HG03103 (cell line): ENCODE measurements around the gene CCDC102B.

ENCODE experiments used
- ATAC-seq: cut with Tn5 transposase; IDR thresholded peaks from one replicate; pipeline ENCODE4 v1.9.1; 2021; ENCODE audit warnings: low read depth; ENCODE audit not compliant: unreplicated experiment

CCDC102B gene

DNA sequence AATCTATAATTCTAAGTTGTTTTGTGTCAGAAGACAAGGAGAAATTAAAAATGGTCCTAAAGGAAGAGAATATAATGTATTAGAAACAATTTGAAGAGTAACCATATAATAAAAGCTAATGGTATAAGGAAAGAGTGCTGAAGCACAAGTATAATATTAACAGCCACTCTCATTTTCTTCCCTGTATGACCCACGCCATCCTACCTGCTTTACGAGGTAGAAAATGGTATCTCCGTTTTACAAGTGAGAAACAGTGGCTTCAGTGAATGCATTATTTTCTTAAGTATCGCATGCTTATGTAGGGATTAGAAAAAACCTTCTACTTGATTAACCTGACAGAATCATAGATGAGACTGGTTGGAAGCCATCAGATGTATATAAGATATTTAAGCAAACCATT, 266.2 kb downstream of the CCDC102B start:
- no peak for ATAC-seq

DNA sequence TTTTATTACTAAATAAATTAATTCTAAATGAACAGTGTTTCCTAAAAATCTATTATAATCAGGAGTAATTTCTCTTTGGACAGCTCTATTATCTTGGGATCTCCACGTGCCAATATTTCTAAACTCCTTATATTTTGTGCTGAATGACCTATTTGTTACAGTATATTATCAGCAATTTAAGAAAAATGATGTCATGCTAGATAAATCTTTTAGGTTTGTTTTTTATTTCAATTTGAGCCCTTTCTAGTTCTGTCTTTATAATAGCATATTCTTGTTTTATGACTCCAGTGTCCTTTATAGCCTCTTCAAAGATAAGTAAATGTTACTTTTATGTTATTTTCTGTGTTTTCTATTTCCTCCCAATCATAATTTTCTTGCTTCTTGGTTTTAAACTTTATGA, 269.2 kb downstream of the CCDC102B start:
- no peak for ATAC-seq

DNA sequence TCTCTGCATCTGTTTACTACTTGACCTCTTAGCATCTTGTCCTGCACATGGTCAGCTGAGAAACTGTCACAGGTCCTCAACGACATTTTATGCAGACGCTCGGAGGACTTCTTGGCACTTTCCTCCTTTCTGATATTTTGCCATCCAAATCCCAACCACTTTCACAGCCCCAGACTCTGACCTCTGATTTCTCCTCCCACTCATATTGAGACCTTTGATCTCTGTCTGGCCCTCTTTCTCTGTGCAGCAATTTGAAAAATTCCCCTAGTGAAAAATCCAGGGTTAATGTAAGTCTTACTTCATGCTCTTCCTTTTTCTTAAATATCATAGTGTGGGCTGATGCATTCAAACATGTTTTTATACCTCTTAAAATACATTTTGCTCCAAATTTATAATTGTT, 273.8 kb downstream of the CCDC102B start:
- ATAC-seq: no peak

DNA sequence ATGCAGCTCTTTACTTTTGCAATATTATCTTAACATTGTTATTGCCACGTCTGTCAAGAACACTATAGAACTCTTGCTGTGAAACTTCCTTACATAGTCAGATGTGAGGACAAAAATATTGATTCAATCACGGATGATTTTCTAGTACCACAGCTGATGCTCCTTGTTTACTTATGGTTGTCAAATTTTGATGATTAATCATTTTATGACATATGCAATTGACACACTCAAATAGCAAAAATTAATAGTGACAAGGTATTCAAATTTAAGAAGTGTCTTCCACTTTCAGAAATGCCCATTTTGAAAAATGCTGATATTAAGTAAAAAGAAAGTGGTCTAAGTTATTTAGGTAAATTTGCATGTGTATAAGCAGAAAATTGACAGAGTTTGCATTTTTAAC, 284.0 kb downstream of the CCDC102B start:
- no peak for ATAC-seq

DNA sequence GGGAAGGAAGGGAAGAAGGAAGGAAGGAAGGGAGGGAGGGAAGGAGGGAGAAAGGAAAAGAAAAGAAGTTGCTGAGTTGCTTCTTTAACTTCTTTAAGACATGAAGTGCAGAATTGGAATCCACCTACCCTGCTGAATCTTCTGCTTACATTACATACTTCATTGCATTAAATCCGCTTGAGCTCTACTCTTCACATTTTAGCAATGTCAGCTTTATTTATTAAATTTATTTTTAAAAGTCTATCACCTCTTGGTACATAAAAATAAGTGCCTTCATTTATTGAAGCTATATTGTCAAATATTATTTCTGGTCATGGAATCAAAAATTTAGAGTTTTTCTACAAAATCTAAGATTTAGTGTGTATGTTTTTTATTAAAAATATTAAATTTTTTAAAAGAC, 284.6 kb downstream of the CCDC102B start:
- ATAC-seq: no peak

DNA sequence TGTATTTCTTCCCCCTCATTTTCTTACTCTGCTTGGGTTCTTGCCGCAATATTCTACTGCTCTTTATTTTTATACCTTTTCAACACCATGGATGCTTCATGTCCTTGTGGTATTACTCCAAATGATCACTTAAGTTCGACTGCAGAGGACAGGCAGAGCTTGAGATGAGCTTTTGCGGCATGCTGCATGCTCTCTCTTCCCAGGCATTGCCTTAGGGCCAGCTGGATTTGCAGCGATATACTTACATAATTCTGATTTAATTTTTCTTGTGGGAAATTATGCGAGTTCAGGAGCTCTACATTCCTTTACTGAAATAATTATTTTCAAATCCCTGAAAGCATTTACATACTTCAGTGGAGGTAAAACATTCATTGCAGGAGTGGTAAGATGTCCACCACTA, 288.1 kb downstream of the CCDC102B start:
- ATAC-seq: no peak

DNA sequence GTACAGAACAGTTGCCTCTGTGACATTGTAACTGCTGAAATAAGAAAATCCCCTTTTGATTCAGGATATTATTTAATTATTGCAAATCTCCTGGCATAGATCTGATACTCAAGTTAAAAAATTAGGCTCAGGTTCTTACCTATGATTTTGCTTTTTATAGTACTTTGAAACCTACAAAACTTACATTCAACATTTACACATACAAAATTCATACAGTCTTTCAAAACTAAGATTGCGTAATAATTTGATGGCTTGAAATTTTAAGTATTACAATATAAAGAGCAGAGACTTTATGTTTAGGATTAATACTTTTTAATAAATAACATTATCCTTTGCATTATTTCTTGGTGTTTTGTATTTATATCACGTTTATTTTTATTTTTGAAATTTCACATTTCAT, 291.1 kb downstream of the CCDC102B start:
- ATAC-seq: no peak

DNA sequence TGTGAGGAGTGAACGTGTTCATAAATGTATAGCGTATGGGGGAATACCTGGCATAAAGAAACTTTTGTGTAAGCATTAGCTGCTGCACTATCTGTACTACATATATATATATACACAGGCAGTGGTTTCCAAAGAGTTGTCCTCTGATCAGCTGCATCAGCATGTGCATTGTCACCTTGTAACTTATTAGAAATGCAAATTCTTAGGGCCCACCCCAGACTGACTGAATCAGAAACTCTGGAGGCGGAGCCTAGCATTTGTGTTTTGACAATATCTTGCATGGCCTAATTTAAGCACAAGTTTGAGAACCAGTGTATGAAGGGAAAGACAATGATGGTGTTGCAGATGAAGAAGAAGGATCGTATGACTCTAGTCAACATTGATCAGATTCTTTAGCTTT, 299.5 kb downstream of the CCDC102B start:
- peak; percentile 77 for ATAC-seq

DNA sequence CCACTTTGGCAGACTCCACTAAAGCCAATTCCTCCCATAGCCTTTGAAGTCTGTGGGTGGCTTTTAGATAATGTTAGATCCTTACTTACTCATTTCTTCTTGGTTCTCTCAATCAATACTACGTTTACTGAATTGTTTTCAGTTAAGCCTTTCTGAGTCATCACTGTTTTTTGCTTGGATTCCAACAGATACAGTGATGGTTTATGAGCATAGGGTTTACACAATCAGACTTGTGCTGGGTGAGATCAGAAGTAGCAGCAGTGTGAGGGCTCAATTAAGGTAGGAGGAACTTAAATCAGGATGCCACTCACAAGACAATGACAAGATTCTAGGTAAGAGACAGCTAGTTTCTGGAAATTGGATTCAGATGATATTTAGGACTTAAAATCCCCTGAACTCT, 305.1 kb downstream of the CCDC102B start:
- no peak for ATAC-seq
